Keratinocyte (primary cell): ENCODE results near the gene MICAL3. TPM values are rescaled to one million over a fixed set of nuclear protein-coding genes. Genes with fewer than 3 reads are reported as not detected.

Experiments used
- DNase-seq: peaks from one replicate; pipeline ENCODE4 v3.0.0-alpha.2; 2011; ENCODE audit warnings: low read depth, missing footprints, low spot score
- FAIRE-seq: peaks from 2 replicates; lab custom pipeline; 2011; peaks lifted over from hg19 to GRCh38; lab: Jason Lieb, UNC
- H2AFZ ChIP-seq: 2 replicates; pipeline ENCODE4 v1.6.0; 2012; ENCODE audit warnings: low read length, control low read depth, inconsistent platforms; ENCODE audit not compliant: control insufficient read depth
- H3K27ac ChIP-seq: 2 replicates; pipeline ENCODE4 v1.5.1; 2011; ENCODE audit warnings: low read length; ENCODE audit not compliant: control insufficient read depth, insufficient read depth
- H3K27me3 ChIP-seq: 3 replicates; pipeline ENCODE4 v1.6.0; 2011; ENCODE audit warnings: low read length; ENCODE audit not compliant: control insufficient read depth, insufficient read depth; ENCODE audit errors: extremely low read depth
- H3K36me3 ChIP-seq, 2 experiments: 2 replicates in 1 of 2; 3 replicates in 1 of 2; pipeline ENCODE4 v1.5.1; 2011; ENCODE audit warnings: low read length in 2 of 2, mild to moderate bottlenecking in 1 of 2; ENCODE audit not compliant: control insufficient read depth in 2 of 2, insufficient read depth in 2 of 2; ENCODE audit errors: extremely low read depth in 1 of 2
- H3K4me1 ChIP-seq: 3 replicates; pipeline ENCODE4 v1.5.1; 2011; ENCODE audit warnings: low read length; ENCODE audit not compliant: control insufficient read depth, insufficient read depth; ENCODE audit errors: extremely low read depth
- H3K4me2 ChIP-seq: 3 replicates; pipeline ENCODE4 v1.6.0; 2011; ENCODE audit warnings: low read depth, low read length; ENCODE audit not compliant: control insufficient read depth, insufficient read depth; ENCODE audit errors: extremely low read depth
- H3K4me3 ChIP-seq, 3 experiments: fragments of 200-600 bp in 1 of 3; sonication (generic) in 1 of 3; 2 replicates in 2 of 3; 3 replicates in 1 of 3; pipeline ENCODE4 v1.5.1; 2011 to 2016; ENCODE audit warnings: low read length in 3 of 3, mild to moderate bottlenecking in 3 of 3, control low read depth in 2 of 3, inconsistent platforms in 1 of 3, low read depth in 1 of 3, mixed read lengths in 1 of 3, mixed run types in 1 of 3, moderate library complexity in 1 of 3; ENCODE audit not compliant: control insufficient read depth in 2 of 3, insufficient read depth in 2 of 3; ENCODE audit errors: extremely low read depth in 1 of 3
- H3K79me2 ChIP-seq: 2 replicates; pipeline ENCODE4 v1.6.0; 2012; ENCODE audit warnings: low read length; ENCODE audit not compliant: control insufficient read depth, insufficient read depth
- H3K9ac ChIP-seq: 3 replicates; pipeline ENCODE4 v1.6.0; 2011; ENCODE audit warnings: low read length; ENCODE audit not compliant: control insufficient read depth, insufficient read depth; ENCODE audit errors: extremely low read depth
- H3K9me1 ChIP-seq: 3 replicates; pipeline ENCODE4 v1.6.0; 2011; ENCODE audit warnings: low read length; ENCODE audit not compliant: control insufficient read depth, insufficient read depth; ENCODE audit errors: extremely low read depth
- H3K9me3 ChIP-seq: 2 replicates; pipeline ENCODE4 v1.5.1; 2012; ENCODE audit warnings: low read depth, low read length; ENCODE audit not compliant: control insufficient read depth
- H4K20me1 ChIP-seq: 3 replicates; pipeline ENCODE4 v1.6.0; 2011; ENCODE audit warnings: low read length; ENCODE audit not compliant: control insufficient read depth, insufficient read depth; ENCODE audit errors: extremely low read depth
- EZH2 ChIP-seq: IDR thresholded peaks from one replicate; pipeline ENCODE4 v1.6.1; 2012; ENCODE audit warnings: inconsistent platforms, mild to moderate bottlenecking, low read length, moderate library complexity
- dilution Hi-C: fragments of 300-500 bp; cut with MboI; formaldehyde crosslinking; loops from one replicate; pipeline ENCODE4 v1.7.0; 2020; ENCODE audit warnings: low sequenced_read_pairs; ENCODE audit not compliant: extremely low pct_ligation_motif_present
- polyA plus RNA-seq, 5 experiments: library from polyadenylated mRNA; depleted of rRNA in 3 of 5; stranded (reverse) in 3 of 5; stranded (forward) in 1 of 5; unstranded in 1 of 5; fragments of >200 nt; gene quantifications; 1 replicate in 1 of 5; 2 replicates in 3 of 5; 3 replicates in 1 of 5; pipeline versions ENCODE4 v1.2.1 to v1.2.3, GENCODE V29; 2011 to 2012; ENCODE audit warnings: missing spikeins in 2 of 5, low read depth in 1 of 5, low replicate concordance in 1 of 5
- TF ChIP-seq, protein P1 (sequence below), 3 experiments: IDR thresholded peaks in 1 of 3; conservative IDR thresholded peaks in 1 of 3; optimal IDR thresholded peaks in 1 of 3; 2 replicates in 2 of 3; 3 replicates in 1 of 3; pipeline versions ENCODE3 to v1.5.1; 2011; ENCODE audit warnings: low read length in 3 of 3, mild to moderate bottlenecking in 3 of 3, moderate library complexity in 2 of 3, control low read depth in 1 of 3, inconsistent platforms in 1 of 3; ENCODE audit not compliant: insufficient read depth in 2 of 3; ENCODE audit errors: extremely low read depth in 1 of 3

MICAL3 gene
- polyA plus RNA-seq, 1 donor (not counting 4 experiments of a cell fraction or from before 2014, with no cell fraction given): 27.9 TPM

DNA sequence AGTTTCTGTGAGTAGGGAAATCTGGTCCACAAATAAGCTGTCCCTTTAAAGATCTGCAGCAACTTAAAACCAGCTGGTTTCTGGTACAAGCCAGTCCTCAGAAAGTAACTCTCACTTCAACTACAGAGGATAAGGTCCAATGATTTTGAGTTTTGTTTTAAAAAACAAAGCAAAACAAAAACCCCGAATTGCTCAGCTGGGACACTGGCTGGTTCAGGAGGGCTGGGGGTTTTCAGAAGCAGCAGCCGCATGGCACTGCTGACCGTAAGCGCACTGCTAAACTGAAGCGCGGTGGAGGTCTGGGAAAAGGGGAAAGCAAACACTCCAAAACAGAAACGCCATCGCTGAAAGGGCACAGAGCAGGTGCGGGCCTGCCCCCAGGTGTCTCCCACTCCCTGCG, 59.7 kb downstream of the MICAL3 start:
- peaks cover 42% of the 10 kb centered on the region for H4K20me1 ChIP-seq
- H3K4me2 ChIP-seq: no peak overlapping the region
- no peak for FAIRE-seq
- dilution Hi-C loops: no loop called here
- no peak overlapping the region for H3K27ac ChIP-seq
- DNase-seq: no peak
- peaks cover 14% of the 10 kb centered on the region for H3K4me1 ChIP-seq
- H3K9ac ChIP-seq: no peak overlapping the region
- no peaks in the 10 kb centered on the region for H3K27me3 ChIP-seq
- peaks cover 98% of the 10 kb centered on the region for H3K79me2 ChIP-seq
- peaks cover 11% of the 10 kb centered on the region for H3K9me1 ChIP-seq
- TF ChIP-seq, protein P1, sequence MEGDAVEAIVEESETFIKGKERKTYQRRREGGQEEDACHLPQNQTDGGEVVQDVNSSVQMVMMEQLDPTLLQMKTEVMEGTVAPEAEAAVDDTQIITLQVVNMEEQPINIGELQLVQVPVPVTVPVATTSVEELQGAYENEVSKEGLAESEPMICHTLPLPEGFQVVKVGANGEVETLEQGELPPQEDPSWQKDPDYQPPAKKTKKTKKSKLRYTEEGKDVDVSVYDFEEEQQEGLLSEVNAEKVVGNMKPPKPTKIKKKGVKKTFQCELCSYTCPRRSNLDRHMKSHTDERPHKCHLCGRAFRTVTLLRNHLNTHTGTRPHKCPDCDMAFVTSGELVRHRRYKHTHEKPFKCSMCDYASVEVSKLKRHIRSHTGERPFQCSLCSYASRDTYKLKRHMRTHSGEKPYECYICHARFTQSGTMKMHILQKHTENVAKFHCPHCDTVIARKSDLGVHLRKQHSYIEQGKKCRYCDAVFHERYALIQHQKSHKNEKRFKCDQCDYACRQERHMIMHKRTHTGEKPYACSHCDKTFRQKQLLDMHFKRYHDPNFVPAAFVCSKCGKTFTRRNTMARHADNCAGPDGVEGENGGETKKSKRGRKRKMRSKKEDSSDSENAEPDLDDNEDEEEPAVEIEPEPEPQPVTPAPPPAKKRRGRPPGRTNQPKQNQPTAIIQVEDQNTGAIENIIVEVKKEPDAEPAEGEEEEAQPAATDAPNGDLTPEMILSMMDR (optimal IDR thresholded peaks at IDR 0.05 in 1 of 3, IDR thresholded peaks at IDR 0.05 in 1 of 3, conservative IDR thresholded peaks at IDR 0.05 in 1 of 3; ENCODE audit: extremely low read depth in 1 of 3, insufficient read depth in 2 of 3, low read length in 3 of 3): no peak
- TF ChIP-seq EZH2: no peak
- H3K9me3 ChIP-seq: no peaks in the 10 kb centered on the region
- no peak overlapping the region for H3K4me3 ChIP-seq
- H3K36me3 ChIP-seq: peaks cover 12 to 20% of the 10 kb centered on the region in 2 experiments
- no peak overlapping the region for H2AFZ ChIP-seq

DNA sequence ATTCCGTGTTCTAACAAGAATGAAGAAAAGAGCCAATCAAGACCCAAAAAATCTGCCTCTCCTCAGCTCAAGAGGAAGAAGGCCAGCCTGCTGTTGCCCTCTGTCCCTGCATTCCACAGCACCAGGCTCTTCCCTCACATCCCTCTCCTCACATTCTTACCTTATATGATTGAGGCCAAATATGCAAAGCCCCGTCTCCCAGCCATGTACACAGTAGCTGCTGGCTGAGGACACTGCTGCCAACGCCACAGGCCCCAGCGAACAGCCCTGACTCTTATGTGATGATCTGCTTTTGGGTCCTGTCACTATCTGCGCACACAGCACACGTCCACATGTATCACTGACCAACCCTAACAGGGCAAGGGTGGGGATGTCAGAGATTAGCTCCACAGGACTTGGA, 60.2 kb downstream of the MICAL3 start:
- dilution Hi-C loops: no loop called here
- peaks cover 11% of the 10 kb centered on the region for H3K9me1 ChIP-seq
- H3K36me3 ChIP-seq: peaks cover 12 to 15% of the 10 kb centered on the region in 2 experiments
- no peak overlapping the region for H3K27ac ChIP-seq
- FAIRE-seq (no peak), DNase-seq (no peak)
- peaks cover 42% of the 10 kb centered on the region for H4K20me1 ChIP-seq
- TF ChIP-seq, protein P1 (optimal IDR thresholded peaks at IDR 0.05 in 1 of 3, IDR thresholded peaks at IDR 0.05 in 1 of 3, conservative IDR thresholded peaks at IDR 0.05 in 1 of 3; ENCODE audit: extremely low read depth in 1 of 3, insufficient read depth in 2 of 3, low read length in 3 of 3): no peak
- TF ChIP-seq EZH2: no peak
- H3K79me2 ChIP-seq: peaks cover 96% of the 10 kb centered on the region
- no peak overlapping the region for H3K4me3 ChIP-seq
- no peak overlapping the region for H3K9ac ChIP-seq
- no peaks in the 10 kb centered on the region for H3K9me3 ChIP-seq
- H2AFZ ChIP-seq: no peak overlapping the region
- H3K4me1 ChIP-seq: peaks cover 12% of the 10 kb centered on the region
- H3K27me3 ChIP-seq: no peaks in the 10 kb centered on the region
- H3K4me2 ChIP-seq: no peak overlapping the region
